Measurements from ENCODE around the gene PDPN. TPM values are rescaled to one million over a fixed set of nuclear protein-coding genes. Genes with fewer than 3 reads are reported as not detected.

PDPN gene
- total and polyA plus RNA-seq, 2 of the 8 experiments (the other 6 are each of a cell fraction or from before 2014, with no cell fraction given): 44.7 to 169 TPM

- Histone ChIP-seq H3K79me1 (ENCODE audit: low read depth, low read length) (peaks cover 3% of the 10 kb centered on the region; the same call in 1 of the 2 replicates), H3K4ac (replicated peaks; ENCODE audit: insufficient read length, low read depth, low read length) (no peak overlapping the region), H3K27ac (ENCODE audit: low read depth, low read length) (0 out of 2 replicates have a peak overlapping the region, but pooled peaks have one; percentile 21), H2BK12ac (ENCODE audit: low read depth, low read length) (no peak overlapping the region; the same call in 1 of the 2 replicates), H4K5ac (ENCODE audit: insufficient read length, low read depth, low read length) (no peak overlapping the region), H3K79me2 (ENCODE audit: control insufficient read depth in 1 of 2, insufficient read depth in 2 of 2, low read length in 2 of 2) (peaks cover 4 to 62% of the 10 kb centered on the region in 2 experiments), H2AK5ac (ENCODE audit: low read depth, low read length) (no peak overlapping the region), H3K4me2 (ENCODE audit: insufficient read depth in 1 of 2, low read depth in 2 of 2, low read length in 2 of 2) (peak overlapping the region; percentile 1 to 21; a peak in 1 of 4 replicates), H3K9ac (replicated peaks in 1 of 4; ENCODE audit: extremely low read depth in 1 of 4, low read depth in 3 of 4, low read length in 3 of 4) (no peak overlapping the region), H2BK5ac (ENCODE audit: low read depth, low read length) (no peak overlapping the region), H3K9me3 (ENCODE audit: insufficient read depth in 2 of 2, low read depth in 1 of 2, low read length in 1 of 2) (no peaks in the 10 kb centered on the region), H2BK15ac (ENCODE audit: low read length) (no peak overlapping the region), H3K36me3 (ENCODE audit: control insufficient read depth in 2 of 4, insufficient read depth in 4 of 4, low read length in 3 of 4) (peaks cover 3 to 22% (median 13%) of the 10 kb centered on the region in 4 experiments; a peak in 7 of 8 replicates), H3K56ac (replicated peaks; ENCODE audit: insufficient read length, low read depth, low read length) (no peak overlapping the region), H3K23me2 (ENCODE audit: low read depth, low read length) (no peaks in the 10 kb centered on the region; the same call in 1 of the 2 replicates), H3K4me1 (replicated peaks in 1 of 4; ENCODE audit: control insufficient read depth in 3 of 4, insufficient read depth in 4 of 4, low read length in 3 of 4) (peaks cover 3 to 20% (median 8%) of the 10 kb centered on the region in 4 experiments), H4K20me1 (replicated peaks in 1 of 2; ENCODE audit: control insufficient read depth in 1 of 2, insufficient read depth in 2 of 2, low read length in 2 of 2) (peaks cover 2 to 13% of the 10 kb centered on the region in 2 experiments), H4K91ac (replicated peaks; ENCODE audit: insufficient read length, low read length) (no peak overlapping the region), H3K18ac (ENCODE audit: extremely low read depth, low read length) (no peak overlapping the region), H3K23ac (ENCODE audit: insufficient read length) (no peak overlapping the region), H3K27me3 (replicated peaks in 1 of 4; ENCODE audit: control insufficient read depth in 3 of 4, extremely low read depth in 1 of 4, insufficient read depth in 3 of 4, low read length in 3 of 4) (no peaks in the 10 kb centered on the region), H2AFZ (ENCODE audit: low read length) (no peak overlapping the region), H4K8ac (ENCODE audit: extremely low read depth, insufficient read depth, low read length) (no peak overlapping the region), H2BK120ac (replicated peaks; ENCODE audit: low read depth, low read length) (no peak overlapping the region), H3K14ac (ENCODE audit: insufficient read length) (no peak overlapping the region), H2BK20ac (ENCODE audit: low read length) (no peak overlapping the region), H3K4me3 (ENCODE audit: extremely low read depth in 1 of 4, insufficient read depth in 2 of 4, low read depth in 3 of 4, low read length in 4 of 4) (no peak overlapping the region)
- DNase-seq (ENCODE audit: low read depth in 1 of 2, low spot score in 2 of 2) (no peak), FAIRE-seq (no peak)
- TF ChIP-seq CREB1 (IDR thresholded peaks at IDR 0.05): no peak
- TF ChIP-seq POU5F1 (IDR thresholded peaks at IDR 0.05; ENCODE audit: low read depth, low read length): no peak
- TF ChIP-seq POLR2A (IDR thresholded peaks at IDR 0.05; ENCODE audit: control extremely low read depth in 1 of 2, low read depth in 2 of 2, low read length in 2 of 2): no peak
- TF ChIP-seq TAF7 (optimal IDR thresholded peaks at IDR 0.05; ENCODE audit: borderline replicate concordance, low read depth, low read length): no peak
- TF ChIP-seq SIX5 (IDR thresholded peaks at IDR 0.05; ENCODE audit: low read depth, low read length): no peak
- TF ChIP-seq CHD1 (IDR thresholded peaks at IDR 0.05; ENCODE audit: low read depth, low read length): no peak
- TF ChIP-seq MAFK (IDR thresholded peaks at IDR 0.05; ENCODE audit: low read depth, low read length): no peak
- CTCF ChIA-PET (ENCODE audit: partially characterized antibody): interaction anchor here (0.5 to 2.1 kb wide), 4 partner anchors 25 to 1102 kb away, joined by 3 to 9 read pairs (median 3); no protein-coding TSS in a partner anchor
- WGBS, 2 experiments (ENCODE audit: extremely low coverage in 1 of 2, insufficient coverage in 1 of 2, insufficient read length in 1 of 2, insufficient replicate concordance in 2 of 2, low coverage in 1 of 2, low lambda C conversion rate in 2 of 2, missing lambda C conversion rate in 1 of 2): 67% methylated on average over 5 of the region's 5 CpGs; no CpG with 5 or more reads in 1 of the 2 experiments
- POLR2A ChIA-PET (ENCODE audit: partially characterized antibody): interaction anchor here (0.6 to 3.2 kb wide), 6 partner anchors 8 to 94 kb away, joined by 3 to 11 read pairs (median 3); no protein-coding TSS in a partner anchor
Observed at GRCh38 chr1:13604176-13604575, 20.5 kb downstream of the PDPN start.
